Activated CD8-positive, alpha-beta memory T cell treated with anti-CD3 and anti-CD28 coated beads for 36 hours (primary cell): ENCODE results near the gene ADAMTS17. TPM values are rescaled to one million over a fixed set of nuclear protein-coding genes. Genes with fewer than 3 reads are reported as not detected.
"Not testable (repeated sequence)": the region's sequence is repeated elsewhere in the genome, so short reads cannot be mapped to it uniquely, and the experiment has no call there.

Source experiments
- CTCF ChIA-PET: fragments of 350-600 bp; sonication (Branson Sonifier 250); formaldehyde crosslinking; loops from one replicate; lab custom pipeline; 2021; ENCODE audit warnings: antibody characterized with exemption; lab: Charles Lee
- POLR2A ChIA-PET: fragments of 350-600 bp; sonication (Branson Sonifier 250); formaldehyde crosslinking; loops from one replicate; lab custom pipeline; 2021; ENCODE audit warnings: antibody characterized with exemption; lab: Charles Lee
- total RNA-seq, 2 experiments: library from RNA; stranded (reverse); gene quantifications; one replicate each; pipeline ENCODE4 v1.2.3, GENCODE V29; 2021

The ADAMTS17 gene
- total RNA-seq, 2 experiments from 2014 or later: 1.4 to 1.6 TPM

DNA sequence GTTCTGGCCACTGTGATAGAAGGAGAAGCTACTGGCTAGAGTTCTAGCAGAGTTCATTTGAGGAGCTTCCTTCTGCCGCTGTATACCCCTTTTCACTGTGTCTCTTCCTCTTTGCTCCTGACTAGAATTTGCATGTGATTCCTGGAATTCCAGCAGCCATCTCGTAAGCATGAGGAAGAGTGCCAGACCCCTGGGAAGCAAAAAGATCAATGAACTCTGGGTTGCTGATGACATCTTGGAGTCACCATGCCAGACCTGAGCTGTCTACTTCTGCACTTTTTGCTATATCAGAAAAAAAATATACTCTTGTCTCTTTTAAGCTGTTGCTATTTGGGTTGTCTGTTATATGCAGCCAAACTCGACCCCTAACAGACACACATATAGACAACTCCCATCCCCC is 3.7 kb upstream of the ADAMTS17 start:
- ChIA-PET POLR2A (no interaction called here), CTCF (interaction anchor here (1.0 kb wide), 1 partner anchor 661 kb away, joined by 3 read pairs; no protein-coding TSS in a partner anchor)

GRCh38 chr15:100343251-100343650 is 1.5 kb upstream of the ADAMTS17 start:
- POLR2A ChIA-PET: no interaction called here
- CTCF ChIA-PET: interaction anchor here (1.3 kb wide), 1 partner anchor 7 kb away, joined by 5 read pairs; no protein-coding TSS in a partner anchor

DNA sequence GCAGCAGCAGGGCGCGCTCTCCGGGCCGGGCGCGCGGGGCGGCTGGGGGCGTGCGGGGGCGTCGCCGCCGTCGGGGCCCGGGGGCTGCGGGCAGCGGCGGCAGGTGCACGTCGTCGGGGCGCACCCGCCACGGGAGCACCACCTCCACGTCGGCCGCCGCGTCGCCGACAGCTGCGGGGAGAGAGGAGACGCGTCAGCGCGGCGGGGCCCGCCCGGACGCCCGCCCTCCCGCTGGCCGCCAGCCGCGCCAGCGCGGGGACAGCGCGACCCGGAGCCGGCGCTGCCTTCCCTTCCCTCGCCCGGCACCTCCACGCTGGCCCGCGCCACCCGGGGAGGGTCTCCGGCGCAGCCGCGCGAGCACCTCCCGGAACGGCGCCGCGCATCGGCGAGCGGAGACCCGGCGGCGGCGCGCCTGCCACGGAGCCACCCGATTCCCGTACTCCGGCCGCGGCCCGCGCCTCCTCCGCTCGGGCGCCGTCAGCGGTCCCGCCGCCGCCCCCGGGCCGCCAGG is 481 bp downstream of the ADAMTS17 start:
- CTCF ChIA-PET: interaction anchor here (4.3 kb wide), 1 partner anchor 9 kb away, joined by 43 read pairs; no protein-coding TSS in a partner anchor

GRCh38 chr15:100340721-100341238 is 995 bp downstream of the ADAMTS17 start:
- POLR2A ChIA-PET: no interaction called here
- CTCF ChIA-PET: interaction anchor here (1.2 to 4.3 kb wide), 2 partner anchors 9 to 667 kb away, joined by 7 to 43 read pairs; no protein-coding TSS in a partner anchor

More for the DNA sequence above, 481 bp downstream of the ADAMTS17 start:
- POLR2A ChIA-PET: no interaction called here

- POLR2A ChIA-PET: no interaction called here
- CTCF ChIA-PET: interaction anchor here (1.2 to 4.3 kb wide), 3 partner anchors 10 to 668 kb away, joined by 3 to 43 read pairs (median 7); no protein-coding TSS in a partner anchor
These were observed 1.8 kb downstream of the ADAMTS17 start for GRCh38 chr15:100339999-100340398.

DNA sequence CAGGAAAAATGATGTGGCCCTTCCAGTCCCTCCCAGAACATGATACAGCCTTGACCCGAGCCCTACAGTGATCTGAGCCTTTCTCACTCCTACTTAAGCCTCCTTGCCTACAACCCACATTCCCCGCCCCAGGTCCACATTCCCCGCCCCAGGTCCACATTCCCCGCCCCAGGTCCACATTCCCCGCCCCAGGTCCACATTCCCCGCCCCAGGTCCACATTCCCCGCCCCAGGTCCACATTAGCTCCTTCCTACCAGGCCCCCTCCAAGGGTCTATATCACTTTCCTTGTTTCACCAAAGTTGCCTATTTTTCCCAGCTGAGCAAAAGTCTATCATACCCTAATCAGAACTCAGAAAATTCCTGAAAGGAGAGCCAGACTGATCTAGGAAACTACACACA is 2.3 kb downstream of the ADAMTS17 start:
- POLR2A ChIA-PET: not testable (repeated sequence)
- CTCF ChIA-PET: interaction anchor here (0.8 to 4.3 kb wide), 9 partner anchors 10 to 668 kb away, joined by 3 to 43 read pairs (median 4); no protein-coding TSS in a partner anchor

- POLR2A ChIA-PET: no interaction called here
These were observed 2.8 kb downstream of the ADAMTS17 start for GRCh38 chr15:100338971-100339444.

DNA sequence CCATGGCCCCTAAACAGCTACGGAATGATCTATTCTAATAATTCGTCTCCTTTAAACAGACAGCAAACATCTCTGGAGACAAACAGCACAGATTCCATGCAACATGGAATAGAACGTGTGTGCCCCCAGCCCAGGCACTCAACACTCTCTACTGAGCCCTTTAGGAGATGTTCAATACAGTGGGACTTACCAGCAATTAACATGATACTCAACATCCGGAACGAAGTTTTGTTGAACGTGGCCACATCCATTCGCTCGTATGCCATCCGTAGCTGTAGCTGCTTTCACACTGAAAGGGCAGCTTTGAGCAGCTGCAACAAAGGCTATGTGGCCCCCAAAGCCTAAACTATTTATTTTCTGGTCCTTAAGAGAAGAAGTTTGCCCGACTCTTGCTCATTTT is 3.5 kb downstream of the ADAMTS17 start:
- CTCF ChIA-PET: interaction anchor here (1.1 to 4.3 kb wide), 7 partner anchors 8 to 409 kb away, joined by 3 to 43 read pairs (median 7); no protein-coding TSS in a partner anchor
- POLR2A ChIA-PET: no interaction called here

More at GRCh38 chr15:100338971-100339444, 2.8 kb downstream of the ADAMTS17 start:
- CTCF ChIA-PET: interaction anchor here (0.8 to 4.3 kb wide), 9 partner anchors 9 to 413 kb away, joined by 3 to 43 read pairs (median 3); no protein-coding TSS in a partner anchor

- ChIA-PET CTCF (interaction anchor here (1.9 to 4.3 kb wide), 3 partner anchors 13 to 408 kb away, joined by 8 to 43 read pairs (median 17); no protein-coding TSS in a partner anchor), POLR2A (no interaction called here)
These were observed 4.4 kb downstream of the ADAMTS17 start for GRCh38 chr15:100337096-100338044.

DNA sequence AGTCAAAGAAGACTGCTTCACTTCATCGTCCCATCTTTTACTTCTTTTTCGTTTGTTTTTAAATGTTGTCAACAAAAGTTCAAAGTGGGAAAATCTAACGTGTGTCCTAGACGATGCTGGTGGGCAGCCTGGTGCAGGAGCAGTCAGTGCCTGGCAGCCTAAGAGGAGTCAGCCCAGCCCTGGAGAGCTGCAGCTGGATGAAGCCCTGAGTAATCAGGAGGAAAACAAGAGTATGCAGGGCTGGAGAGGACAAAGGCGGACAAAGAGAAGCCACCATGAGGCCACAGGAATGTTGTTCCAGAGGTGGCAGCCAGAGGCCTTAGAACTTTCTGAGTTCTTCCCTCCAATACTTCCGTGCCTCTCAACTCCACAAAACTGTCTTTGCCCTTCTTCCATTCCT is 5.7 kb downstream of the ADAMTS17 start:
- CTCF ChIA-PET: interaction anchor here (2.8 kb wide), 1 partner anchor 14 kb away, joined by 17 read pairs; no protein-coding TSS in a partner anchor
- POLR2A ChIA-PET: no interaction called here

GRCh38 chr15:100335335-100335999 is 6.3 kb downstream of the ADAMTS17 start:
- CTCF ChIA-PET: interaction anchor here (0.6 to 2.8 kb wide), 2 partner anchors 15 to 307 kb away, joined by 3 to 17 read pairs; no protein-coding TSS in a partner anchor

DNA sequence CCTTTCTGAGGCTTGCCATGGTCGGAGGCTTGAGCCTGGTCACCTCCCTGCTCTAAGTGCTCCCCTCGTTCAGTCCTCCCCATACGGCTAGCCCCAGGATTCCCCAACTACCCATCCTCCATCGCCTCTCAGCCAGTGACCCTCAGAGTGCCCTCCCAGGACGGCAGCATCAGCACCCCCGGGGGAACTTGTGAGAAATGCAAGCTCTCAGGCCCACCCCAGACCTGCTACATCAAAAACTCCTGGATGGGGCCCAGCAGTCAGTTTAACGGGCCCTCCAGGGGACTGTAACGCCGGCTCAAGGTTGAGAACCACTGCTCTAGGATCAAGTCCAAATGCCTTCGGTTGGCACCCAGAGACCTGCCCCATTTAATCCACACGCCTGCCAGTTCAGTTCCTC is 6.9 kb downstream of the ADAMTS17 start:
- POLR2A ChIA-PET: no interaction called here
- CTCF ChIA-PET: interaction anchor here (0.6 to 2.8 kb wide), 2 partner anchors 15 to 307 kb away, joined by 3 to 17 read pairs; no protein-coding TSS in a partner anchor

More at GRCh38 chr15:100335335-100335999, 6.3 kb downstream of the ADAMTS17 start:
- POLR2A ChIA-PET: no interaction called here

- ChIA-PET POLR2A (no interaction called here), CTCF (interaction anchor here (2.8 kb wide), 1 partner anchor 16 kb away, joined by 17 read pairs; no protein-coding TSS in a partner anchor)
These were observed 7.3 kb downstream of the ADAMTS17 start for GRCh38 chr15:100334456-100334855.

DNA sequence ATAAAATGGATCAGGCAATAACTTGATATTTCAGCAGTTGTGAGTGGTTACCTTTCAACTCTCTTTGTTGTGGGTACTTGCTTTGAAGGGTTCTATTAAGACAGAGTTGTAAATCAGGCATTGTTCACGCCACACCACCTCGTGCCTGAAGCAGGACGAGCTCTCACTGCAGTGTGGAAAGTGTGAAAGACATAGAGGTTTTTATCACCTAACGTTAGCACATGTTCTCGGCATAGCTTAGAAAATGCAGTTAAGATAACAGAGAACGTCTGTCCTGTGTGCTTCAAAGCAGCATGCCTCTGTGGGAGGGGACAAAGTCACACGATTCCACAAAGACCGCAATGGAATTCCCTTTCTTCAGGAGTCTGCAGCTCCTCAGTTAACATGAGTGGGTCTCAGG is 7.8 kb downstream of the ADAMTS17 start:
- CTCF ChIA-PET: interaction anchor here (2.2 kb wide), 1 partner anchor 16 kb away, joined by 8 read pairs; no protein-coding TSS in a partner anchor

DNA sequence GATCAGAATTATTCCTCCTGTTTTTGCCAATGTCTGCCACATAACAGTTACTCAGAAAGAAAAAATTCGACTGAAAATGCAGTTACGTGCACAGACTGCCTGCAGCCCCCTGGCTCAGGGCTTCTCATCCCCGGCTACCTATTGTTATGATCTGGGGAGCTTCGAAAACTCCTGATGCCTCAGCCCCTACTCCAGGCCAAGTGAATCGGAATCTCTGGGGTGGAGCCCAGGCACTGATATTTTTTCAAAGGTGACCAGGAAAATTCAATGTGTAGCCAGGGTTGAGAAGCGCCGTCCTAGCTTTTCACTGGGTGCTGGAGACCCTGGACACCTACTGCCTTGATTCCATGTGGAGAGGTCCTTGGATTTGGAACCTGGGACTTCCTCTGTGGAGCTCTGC is 8.5 kb downstream of the ADAMTS17 start:
- ChIA-PET POLR2A (no interaction called here), CTCF (interaction anchor here (2.2 kb wide), 1 partner anchor 16 kb away, joined by 8 read pairs; no protein-coding TSS in a partner anchor)

More for the DNA sequence above, 7.8 kb downstream of the ADAMTS17 start:
- POLR2A ChIA-PET: no interaction called here

DNA sequence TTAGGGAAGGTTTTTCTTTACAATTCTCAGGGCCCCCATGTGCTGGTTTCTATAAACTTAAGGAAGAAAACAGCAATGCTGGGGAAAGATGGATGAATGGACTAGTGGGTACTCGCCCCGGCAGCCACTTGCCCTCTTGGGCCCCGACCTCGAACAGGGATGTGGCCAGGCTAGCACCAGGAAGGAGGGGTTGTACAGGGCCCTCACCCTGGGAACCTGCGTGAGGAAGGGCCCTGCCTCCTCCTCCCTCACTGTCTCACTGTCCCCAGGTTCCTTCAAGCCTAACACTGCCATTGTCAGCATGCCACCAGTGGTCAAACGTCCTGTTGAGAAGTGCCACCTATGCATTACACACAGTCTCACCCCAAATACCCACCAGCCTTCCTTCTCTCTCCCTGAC is 9.1 kb downstream of the ADAMTS17 start:
- POLR2A ChIA-PET: no interaction called here
- CTCF ChIA-PET: interaction anchor here (2.2 kb wide), 1 partner anchor 17 kb away, joined by 8 read pairs; no protein-coding TSS in a partner anchor

- CTCF ChIA-PET: interaction anchor here (2.2 kb wide), 1 partner anchor 17 kb away, joined by 8 read pairs; no protein-coding TSS in a partner anchor
These were observed 9.5 kb downstream of the ADAMTS17 start for GRCh38 chr15:100332231-100332630.

DNA sequence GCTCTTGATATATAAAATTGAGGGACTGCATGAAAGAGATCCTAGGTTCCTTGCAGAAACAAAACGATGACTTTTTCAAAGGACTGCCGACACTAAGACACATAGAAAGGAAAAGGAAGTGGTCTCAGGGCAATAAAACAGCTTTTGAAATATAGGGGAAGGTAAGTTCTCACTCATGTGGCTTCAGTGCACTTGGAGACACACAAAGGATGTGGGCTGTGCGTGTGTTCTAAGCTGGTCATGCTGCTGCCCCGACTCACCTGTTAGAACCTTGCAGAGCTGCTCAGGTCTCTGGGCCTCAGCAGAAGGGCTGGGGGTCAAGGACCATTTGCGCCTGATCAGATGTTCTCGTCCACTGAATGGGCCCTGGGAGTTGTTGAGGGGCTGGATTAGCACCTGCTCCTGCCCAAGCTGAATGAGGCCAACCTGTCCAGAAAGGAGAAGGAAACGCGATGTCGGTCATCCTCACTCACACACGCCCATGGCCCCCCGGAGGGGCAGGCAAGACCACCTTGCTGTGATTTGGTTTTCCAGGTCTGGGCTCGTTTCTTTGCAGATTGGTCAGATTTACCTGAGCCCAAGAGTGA is 11.1 kb downstream of the ADAMTS17 start:
- ChIA-PET POLR2A (no interaction called here), CTCF (interaction anchor here (2.1 to 2.7 kb wide), 2 partner anchors 8 to 19 kb away, joined by 7 to 9 read pairs; no protein-coding TSS in a partner anchor)

More at GRCh38 chr15:100332231-100332630, 9.5 kb downstream of the ADAMTS17 start:
- POLR2A ChIA-PET: no interaction called here
